GM18517 (cell line): ENCODE measurements around the gene CD200R1.
A peak's percentile ranks its signal among the peaks of the same experiment; 100 is the strongest.
"Not testable (repeated sequence)": the region's sequence is repeated elsewhere in the genome, so short reads cannot be mapped to it uniquely, and the experiment has no call there.

Experiments
- ATAC-seq: cut with Tn5 transposase; IDR thresholded peaks from one replicate; pipeline ENCODE4 v1.9.1; 2021; ENCODE audit warnings: mild to moderate bottlenecking, moderate library complexity; ENCODE audit not compliant: unreplicated experiment

Gene CD200R1

GRCh38 chr3:112976001-112976400 lies 1.1 kb upstream of the CD200R1 start:
- ATAC-seq = no peak

- ATAC-seq = peak; percentile 19
Measured at GRCh38 chr3:112974178-112974517, 755 bp downstream of the CD200R1 start.

DNA sequence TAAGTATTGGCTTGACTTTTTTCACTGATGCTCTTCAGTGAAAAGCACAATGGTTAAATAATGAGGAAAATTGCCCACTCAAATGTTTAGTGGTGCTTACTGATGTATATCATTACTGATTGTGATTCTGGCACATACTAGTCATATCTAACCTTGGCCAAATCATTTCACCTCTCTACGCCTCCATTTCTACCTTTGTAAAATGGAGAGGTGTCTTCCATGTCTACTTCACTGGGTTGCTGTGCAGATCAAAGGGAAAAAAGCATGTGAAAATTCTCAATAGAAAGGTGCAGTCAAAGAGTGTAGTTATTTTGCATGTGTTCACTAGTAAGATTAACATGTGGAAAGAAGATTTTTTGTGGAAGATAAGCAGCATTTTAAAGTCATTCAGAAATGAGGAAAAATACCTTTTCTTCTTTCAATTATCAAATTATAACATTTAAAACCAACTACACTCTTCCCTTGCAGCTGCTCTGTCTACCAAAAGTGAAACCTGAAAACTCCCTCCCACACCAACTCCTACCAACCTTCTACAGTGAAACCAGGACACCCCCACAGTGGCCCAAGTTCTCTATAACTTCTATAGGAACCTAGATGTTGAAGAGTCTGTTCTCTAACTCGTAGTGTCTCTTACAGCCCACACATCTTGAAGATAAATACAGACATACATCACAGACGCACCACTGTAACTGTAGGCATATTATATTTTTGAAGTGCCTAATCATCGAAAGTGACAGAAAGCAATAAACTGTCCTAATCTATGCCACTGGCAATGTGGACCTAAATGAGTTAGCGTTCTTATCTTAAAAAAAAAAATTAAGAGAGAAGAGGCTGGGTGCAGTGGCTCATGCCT lies 1.4 kb downstream of the CD200R1 start:
- ATAC-seq = peak; percentile 78

GRCh38 chr3:112972158-112972557 lies 2.7 kb downstream of the CD200R1 start:
- ATAC-seq = no peak

DNA sequence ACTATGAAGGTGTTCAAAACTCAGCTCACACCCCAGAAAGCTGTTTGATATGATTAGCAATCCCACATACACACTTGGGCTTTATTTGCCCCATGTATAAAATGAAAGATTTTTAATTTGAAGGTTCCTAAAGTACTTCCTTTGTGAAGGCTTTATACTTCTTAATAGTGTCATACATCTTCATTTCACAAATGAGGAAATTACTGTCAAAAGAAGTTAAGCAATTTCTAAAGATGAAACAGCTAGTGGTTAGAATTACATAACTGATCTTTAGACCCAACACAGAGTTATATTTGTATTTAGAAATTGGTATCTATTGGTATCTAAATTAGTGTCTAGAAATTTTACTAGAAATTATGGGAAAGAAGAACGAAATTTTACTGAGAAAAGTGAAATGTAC lies 7.1 kb downstream of the CD200R1 start:
- no peak for ATAC-seq

GRCh38 chr3:112967425-112967824 lies 7.5 kb downstream of the CD200R1 start:
- no peak for ATAC-seq

GRCh38 chr3:112966633-112967032 lies 8.3 kb downstream of the CD200R1 start:
- ATAC-seq = no peak

- no peak for ATAC-seq
Measured at GRCh38 chr3:112965656-112966055, 9.2 kb downstream of the CD200R1 start.

- no peak for ATAC-seq
Measured at GRCh38 chr3:112963683-112964082, 11.2 kb downstream of the CD200R1 start.

- ATAC-seq = peak; percentile 77
Measured at GRCh38 chr3:112958811-112959560, 15.9 kb downstream of the CD200R1 start.

DNA sequence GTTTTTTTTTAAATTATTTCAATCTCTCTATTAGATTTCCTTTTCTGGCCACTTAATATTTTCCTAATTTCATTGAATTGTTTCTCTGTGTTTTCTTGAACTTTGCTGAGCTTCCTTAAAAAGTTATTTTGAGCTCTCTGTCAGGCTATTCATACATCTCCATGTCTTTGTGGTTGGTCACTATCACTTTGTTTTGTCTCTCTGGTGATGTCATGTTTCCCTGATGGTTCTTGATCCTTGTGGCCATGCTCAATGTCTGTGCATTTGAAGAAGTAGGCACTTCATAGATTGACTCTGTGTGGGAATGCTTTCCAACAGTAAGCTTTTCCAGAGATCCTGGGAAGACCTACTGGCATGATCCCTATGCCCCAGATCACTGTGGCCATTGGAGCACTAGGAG lies 18.6 kb downstream of the CD200R1 start:
- no peak for ATAC-seq

- ATAC-seq = no peak
Measured at GRCh38 chr3:112948346-112948838, 26.5 kb downstream of the CD200R1 start.

GRCh38 chr3:112931736-112932521 lies 43.0 kb downstream of the CD200R1 start:
- no peak for ATAC-seq

GRCh38 chr3:112930771-112931170 lies 44.1 kb downstream of the CD200R1 start:
- ATAC-seq = no peak

GRCh38 chr3:112925969-112926368 lies 48.9 kb downstream of the CD200R1 start:
- no peak for ATAC-seq

GRCh38 chr3:112925560-112925959 lies 49.3 kb downstream of the CD200R1 start:
- ATAC-seq = no peak

- not testable (repeated sequence) for ATAC-seq
Measured at GRCh38 chr3:112919541-112919940, 55.4 kb downstream of the CD200R1 start.

GRCh38 chr3:112908252-112908651 lies 66.7 kb downstream of the CD200R1 start:
- ATAC-seq = peak; percentile 99

DNA sequence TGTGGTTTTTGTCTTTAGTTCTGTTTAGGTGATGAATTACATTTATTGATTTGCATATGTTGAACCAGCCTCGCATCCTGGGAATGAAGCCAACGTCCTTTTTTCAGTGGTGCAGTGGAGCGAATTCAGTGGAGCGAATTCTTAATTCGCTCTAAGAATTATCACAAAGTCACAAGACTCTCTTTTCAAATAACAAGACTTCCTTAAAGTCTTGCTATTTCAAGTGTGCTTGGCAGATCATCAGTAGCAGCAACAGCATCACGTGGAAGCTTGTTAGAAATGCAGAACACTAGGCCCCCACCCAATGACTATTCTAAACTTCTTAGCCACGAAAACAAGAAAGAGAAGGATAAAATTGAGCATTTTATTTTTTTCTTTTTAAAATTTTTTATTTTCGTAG lies 70.1 kb downstream of the CD200R1 start:
- no peak for ATAC-seq

- no peak for ATAC-seq
Measured at GRCh38 chr3:112900113-112900512, 74.8 kb downstream of the CD200R1 start.

GRCh38 chr3:112897791-112898190 lies 77.1 kb downstream of the CD200R1 start:
- ATAC-seq = no peak
